ENCODE data around the gene COL4A1. TPM values are rescaled to one million over a fixed set of nuclear protein-coding genes. Genes with fewer than 3 reads are reported as not detected.

The COL4A1 gene
- total and polyA plus RNA-seq, 2 of the 13 experiments (the other 11 are each of a cell fraction or from before 2014, with no cell fraction given) = not detected

- Histone ChIP-seq H3K79me2 (ENCODE audit: insufficient read depth, low read length) (no peaks in the 10 kb centered on the region), H3K4me2 (ENCODE audit: low read depth, low read length) (no peak overlapping the region), H3K4me3 (replicated peaks in 1 of 3; ENCODE audit: insufficient read depth in 1 of 3, low read depth in 2 of 3, low read length in 3 of 3) (no peak overlapping the region), H3K27me3 (ENCODE audit: control insufficient read depth in 1 of 2, insufficient read depth in 2 of 2, low read length in 2 of 2) (peaks cover 1 to 54% of the 10 kb centered on the region in 2 experiments; a peak in 3 of 5 replicates), H3K4me1 (ENCODE audit: insufficient read depth, low read length) (no peaks in the 10 kb centered on the region), H3K9me3 (ENCODE audit: low read length) (no peaks in the 10 kb centered on the region), H3K27ac (ENCODE audit: extremely low read length, insufficient read depth, low read length) (no peak overlapping the region), H4K20me1 (ENCODE audit: insufficient read depth, low read length) (no peaks in the 10 kb centered on the region), H3K36me3 (replicated peaks in 1 of 2; ENCODE audit: control insufficient read depth in 1 of 2, insufficient read depth in 2 of 2, low read length in 2 of 2) (no peaks in the 10 kb centered on the region), H2AFZ (ENCODE audit: low read length) (no peak overlapping the region), H3K9ac (ENCODE audit: insufficient read depth, low read depth, low read length) (no peak overlapping the region)
- ChIA-PET CTCF (ENCODE audit: low intra/inter-chr PET ratio, low total read pairs) (no interaction called here), POLR2A (no interaction called here)
- in situ Hi-C loops (cut with HindIII; ENCODE audit: extremely low pct_ligation_motif_present, low pct_unique_long_range_greater_than_20kb) = no loop called here
- no TSS peak for BruUV-seq (replicated peaks)
- intact Hi-C loops (cut with micrococcal nuclease; ENCODE audit: unreplicated experiment) = no loop called here
- no peak for TF ChIP-seq ZNF143 (CRISPR knock-in tag; IDR thresholded peaks at IDR 0.05)
- no peak for TF ChIP-seq CREBL2 (CRISPR knock-in tag; IDR thresholded peaks at IDR 0.05; ENCODE audit: borderline replicate concordance)
- TF ChIP-seq ZBTB38 (CRISPR knock-in tag; IDR thresholded peaks at IDR 0.05) = no peak
- no peak for TF ChIP-seq AHR (CRISPR knock-in tag; IDR thresholded peaks at IDR 0.05)
- TF ChIP-seq ZBTB3 (CRISPR knock-in tag; IDR thresholded peaks at IDR 0.05; ENCODE audit: borderline replicate concordance, low read depth) = no peak
- no peak for TF ChIP-seq KDM2A (CRISPR knock-in tag; IDR thresholded peaks at IDR 0.05; ENCODE audit: borderline replicate concordance, low read depth)
- TF ChIP-seq MTF2 (CRISPR knock-in tag; IDR thresholded peaks at IDR 0.05; ENCODE audit: borderline replicate concordance) = no peak
- ATAC-seq (no peak), DNase-seq (ENCODE audit: low spot score) (no peak), FAIRE-seq (no peak)
- WGBS (ENCODE audit: low lambda C conversion rate) = 16% methylated on average over 7 of the region's 7 CpGs
These were observed 72.4 kb downstream of the COL4A1 start for GRCh38 chr13:110234532-110234931.

GRCh38 chr13:110233951-110234280 is 73.0 kb downstream of the COL4A1 start:
- no peak for FAIRE-seq
- Histone ChIP-seq H3K79me2 (ENCODE audit: insufficient read depth, low read length) (no peaks in the 10 kb centered on the region), H3K4me2 (ENCODE audit: low read depth, low read length) (no peak overlapping the region), H2AFZ (ENCODE audit: low read length) (no peak overlapping the region), H3K4me3 (replicated peaks in 1 of 3; ENCODE audit: insufficient read depth in 1 of 3, low read depth in 2 of 3, low read length in 3 of 3) (no peak overlapping the region), H3K9me3 (ENCODE audit: low read length) (no peaks in the 10 kb centered on the region), H3K4me1 (ENCODE audit: insufficient read depth, low read length) (no peaks in the 10 kb centered on the region), H3K36me3 (replicated peaks in 1 of 2; ENCODE audit: control insufficient read depth in 1 of 2, insufficient read depth in 2 of 2, low read length in 2 of 2) (no peaks in the 10 kb centered on the region), H4K20me1 (ENCODE audit: insufficient read depth, low read length) (no peaks in the 10 kb centered on the region), H3K27me3 (ENCODE audit: control insufficient read depth in 1 of 2, insufficient read depth in 2 of 2, low read length in 2 of 2) (peaks cover 1 to 58% of the 10 kb centered on the region in 2 experiments; a peak in 3 of 5 replicates), H3K27ac (ENCODE audit: extremely low read length, insufficient read depth, low read length) (no peak overlapping the region), H3K9ac (ENCODE audit: insufficient read depth, low read depth, low read length) (no peak overlapping the region)
- no peak for DNase-seq (ENCODE audit: low spot score)
- in situ Hi-C loops (cut with HindIII; ENCODE audit: extremely low pct_ligation_motif_present, low pct_unique_long_range_greater_than_20kb) (no loop called here), intact Hi-C loops (cut with micrococcal nuclease; ENCODE audit: unreplicated experiment) (no loop called here)
- BruUV-seq (replicated peaks) = no TSS peak
- ATAC-seq = no peak
- CTCF ChIA-PET (ENCODE audit: low intra/inter-chr PET ratio, low total read pairs) = no interaction called here
- POLR2A ChIA-PET = no interaction called here
- 3% methylated on average over 3 of the region's 3 CpGs for WGBS (ENCODE audit: low lambda C conversion rate)
- no peak for TF ChIP-seq MEIS1 (CRISPR knock-in tag; IDR thresholded peaks at IDR 0.05; ENCODE audit: borderline replicate concordance)
- TF ChIP-seq HHEX (CRISPR knock-in tag; IDR thresholded peaks at IDR 0.05) = no peak
- no peak for TF ChIP-seq ZNF766 (CRISPR knock-in tag; IDR thresholded peaks at IDR 0.05; ENCODE audit: borderline replicate concordance)
- TF ChIP-seq TEF (CRISPR knock-in tag; IDR thresholded peaks at IDR 0.05) = no peak
- no peak for TF ChIP-seq ZMYM4 (CRISPR knock-in tag; IDR thresholded peaks at IDR 0.05)
- TF ChIP-seq CHD2 (IDR thresholded peaks at IDR 0.05; ENCODE audit: low read depth, low read length) = no peak
- TF ChIP-seq TERF1 (CRISPR knock-in tag; IDR thresholded peaks at IDR 0.05) = no peak
- TF ChIP-seq MYPOP (CRISPR knock-in tag; IDR thresholded peaks at IDR 0.05) = no peak
- no peak for TF ChIP-seq CENPBD1 (CRISPR knock-in tag; IDR thresholded peaks at IDR 0.05; ENCODE audit: borderline replicate concordance, low read depth)
- TF ChIP-seq ZKSCAN5 (CRISPR knock-in tag; IDR thresholded peaks at IDR 0.05) = no peak
- TF ChIP-seq PPARG (CRISPR knock-in tag; conservative IDR thresholded peaks at IDR 0.05) = no peak
